Measurements from ENCODE around the gene ZBTB1.
"Not testable (repeated sequence)": the region's sequence is repeated elsewhere in the genome, so short reads cannot be mapped to it uniquely, and the experiment has no call there.

ZBTB1 gene

GRCh38 chr14:64536488-64537245, 32.1 kb downstream of the ZBTB1 start:
- DNase-seq, result no peak

- peak; percentile 97 for DNase-seq
Measured at GRCh38 chr14:64540208-64541202, 35.9 kb downstream of the ZBTB1 start, which contains the start of gene HSPA2. TSS of gene HSPA2 (plus strand) at chr14:64540741. CDS start at chr14:64540850, 109 bp downstream.

- DNase-seq, result no peak
Measured at GRCh38 chr14:64541261-64541971, 36.8 kb downstream of the ZBTB1 start.

GRCh38 chr14:64541972-64542835, 37.6 kb downstream of the ZBTB1 start:
- no peak for DNase-seq

- no peak for DNase-seq
Measured at GRCh38 chr14:64542836-64543201, 38.2 kb downstream of the ZBTB1 start.

- no peak for DNase-seq
Measured at GRCh38 chr14:64544607-64545312, 40.2 kb downstream of the ZBTB1 start.

- DNase-seq, result no peak
Measured at GRCh38 chr14:64549016-64549415, 44.4 kb downstream of the ZBTB1 start.

GRCh38 chr14:64549791-64550620, 45.4 kb downstream of the ZBTB1 start, which contains the start of gene PPP1R36:
TSS of gene PPP1R36 (plus strand) at chr14:64549961. CDS start at chr14:64549998, 37 bp downstream.
- DNase-seq, result no peak

GRCh38 chr14:64550621-64551333, 46.2 kb downstream of the ZBTB1 start:
- DNase-seq, result no peak

GRCh38 chr14:64554556-64554955, 50.0 kb downstream of the ZBTB1 start:
- DNase-seq, result no peak

- DNase-seq, result peak; percentile 90
Measured at GRCh38 chr14:64556526-64556925, 52.0 kb downstream of the ZBTB1 start.

GRCh38 chr14:64558216-64558615, 53.6 kb downstream of the ZBTB1 start:
- DNase-seq, result not testable (repeated sequence)

GRCh38 chr14:64561631-64562030, 57.1 kb downstream of the ZBTB1 start:
- no peak for DNase-seq

GRCh38 chr14:64562436-64562835, 57.9 kb downstream of the ZBTB1 start:
- DNase-seq, result no peak

GRCh38 chr14:64563696-64564095, 59.1 kb downstream of the ZBTB1 start:
- no peak for DNase-seq

GRCh38 chr14:64566651-64567122, 62.1 kb downstream of the ZBTB1 start:
- no peak for DNase-seq

- DNase-seq, result peak; percentile 84
Measured at GRCh38 chr14:64569138-64569631, 64.6 kb downstream of the ZBTB1 start.

- not testable (repeated sequence) for DNase-seq
Measured at GRCh38 chr14:64569646-64570045, 65.1 kb downstream of the ZBTB1 start.

Measured in HCEC 1CT (cell line).